Upper lobe of left lung (tissue), 6 donors: ENCODE results near the gene SPAG7. TPM values are rescaled to one million over a fixed set of nuclear protein-coding genes. Genes with fewer than 3 reads are reported as not detected.

Experiments used
- ATAC-seq, 2 donors: fragments of 200-7000 bp; cut with Tn5 transposase; one replicate each; pipeline ENCODE4 v1.9.1; 2022; ENCODE audit warnings: mild to moderate bottlenecking in 2 of 2, moderate library complexity in 2 of 2; ENCODE audit not compliant: low FRiP score in 2 of 2
- DNase-seq, 2 donors: peaks; one replicate each; pipeline ENCODE4 v3.0.0-alpha.2; 2019 to 2020
- H3K27ac ChIP-seq, 4 donors: fragments of 200-600 bp; sonication (generic); one replicate each; pipeline ENCODE4 v1.5.1; 2016 to 2019
- H3K27me3 ChIP-seq, 4 donors: fragments of 200-600 bp; sonication (generic); one replicate each; pipeline ENCODE4 v1.5.1; 2017 to 2019
- H3K36me3 ChIP-seq, 4 donors: fragments of 200-600 bp; sonication (generic); one replicate each; pipeline ENCODE4 v1.5.1; 2016 to 2019
- H3K4me1 ChIP-seq, 4 donors: fragments of 200-600 bp; sonication (generic); one replicate each; pipeline ENCODE4 v1.5.1; 2018 to 2019
- H3K4me3 ChIP-seq, 4 donors: fragments of 200-600 bp; sonication (generic); one replicate each; pipeline ENCODE4 v1.5.1; 2017 to 2019; ENCODE audit warnings: mild to moderate bottlenecking in 2 of 4, moderate library complexity in 1 of 4
- H3K9me3 ChIP-seq, 4 donors: fragments of 200-600 bp; sonication (generic); one replicate each; pipeline ENCODE4 v1.5.1; 2018 to 2019
- CTCF ChIP-seq, 6 experiments: fragments of 450-650 bp in 4 of 6; fragments of 200-600 bp in 2 of 6; sonication (generic) in 2 of 6; IDR thresholded peaks; one replicate each; pipeline ENCODE4 v1.5.1; 2016 to 2019; ENCODE audit warnings: antibody characterized with exemption in 6 of 6
- EP300 ChIP-seq, 4 donors: sonication (generic); formaldehyde crosslinking; IDR thresholded peaks; one replicate each; pipeline ENCODE4 v1.5.1; 2017; ENCODE audit warnings: antibody characterized with exemption in 4 of 4, control low read depth in 2 of 4
- POLR2A ChIP-seq, 4 donors: fragments of 450-650 bp; IDR thresholded peaks; one replicate each; pipeline ENCODE4 v1.5.1; 2016 to 2017; ENCODE audit warnings: antibody characterized with exemption in 4 of 4, mild to moderate bottlenecking in 2 of 4
- POLR2AphosphoS5 ChIP-seq, 2 donors: sonication (generic); formaldehyde crosslinking; IDR thresholded peaks; one replicate each; pipeline ENCODE4 v1.5.1; 2017; ENCODE audit warnings: antibody characterized with exemption in 2 of 2
- WGBS, 2 donors: methylation state at CpG; one replicate each; pipeline ENCODE4 v1.1.5; 2017 to 2018; 5-methylcytosine and 5-hydroxymethylcytosine counted together
- total RNA-seq, 6 donors: library from RNA; depleted of rRNA in 4 of 6; stranded (reverse); fragments of >200 nt in 4 of 6; gene quantifications; one replicate each; pipeline versions ENCODE4 v1.1.0 to v1.2.1, GENCODE V29; 2016 to 2021
- donor health status: DM: no; HTN: no; CAD: no; lungs with moderate emphysema.
- donor health status: DM: no; HTN: yes; CAD: no; lungs with severe emphysema.

SPAG7 gene
- total RNA-seq, 6 donors from 2014 or later: 48.2 to 66.4 (median 63.8) TPM

DNA sequence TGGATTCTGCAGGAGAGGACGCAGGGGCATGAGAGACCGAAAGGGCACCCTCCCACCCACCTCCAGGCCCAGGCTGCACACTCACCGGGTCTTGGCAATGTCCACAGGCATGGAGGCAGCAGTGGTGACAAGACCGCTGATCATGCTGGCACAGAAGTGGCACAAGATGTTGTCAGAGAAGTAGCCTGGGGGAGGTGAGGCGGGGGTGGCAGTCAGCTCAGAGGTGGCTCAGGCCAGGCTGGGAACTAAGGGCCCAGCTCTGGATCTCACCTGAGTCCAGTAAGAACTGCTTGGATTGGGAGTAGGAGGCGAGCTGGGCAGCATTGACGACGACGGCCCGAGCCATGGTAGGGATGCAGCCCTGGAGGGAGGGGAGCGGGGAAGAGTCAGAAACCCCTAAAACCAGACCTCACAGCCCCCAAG is 29.5 kb downstream of the SPAG7 start:
- Histone ChIP-seq H3K36me3 (peaks cover 13 to 39% (median 29%) of the 10 kb centered on the region in 4 donors), H3K4me1 (peaks cover 34 to 57% (median 43%) of the 10 kb centered on the region in 4 donors), H3K27ac (peak overlapping the region in 1 of 4 donors; percentile 99), H3K27me3 (no peaks in the 10 kb centered on the region), H3K9me3 (no peaks in the 10 kb centered on the region), H3K4me3 (no peak overlapping the region)
- WGBS, 2 donors: 95 to 97% methylated on average over 11 of the region's 11 CpGs
- DNase-seq (no peak), ATAC-seq (no peak)
- TF ChIP-seq CTCF (IDR thresholded peaks at IDR 0.05) (no peak), POLR2A (IDR thresholded peaks at IDR 0.05) (no peak), EP300 (IDR thresholded peaks at IDR 0.05) (no peak), POLR2AphosphoS5 (IDR thresholded peaks at IDR 0.05) (no peak)

- H3K4me3 ChIP-seq: no peak overlapping the region
- H3K27me3 ChIP-seq: no peaks in the 10 kb centered on the region
- no peak overlapping the region for H3K27ac ChIP-seq
- DNase-seq: no peak
- no peak for ATAC-seq
- no peaks in the 10 kb centered on the region for H3K9me3 ChIP-seq
- H3K36me3 ChIP-seq: peaks cover 11 to 34% (median 24%) of the 10 kb centered on the region in 4 donors
- no peak for TF ChIP-seq CTCF (IDR thresholded peaks at IDR 0.05)
- no peak for TF ChIP-seq POLR2AphosphoS5 (IDR thresholded peaks at IDR 0.05)
- TF ChIP-seq POLR2A (IDR thresholded peaks at IDR 0.05): no peak
- no peak for TF ChIP-seq EP300 (IDR thresholded peaks at IDR 0.05)
- peaks cover 34 to 52% (median 39%) of the 10 kb centered on the region in 4 donors for H3K4me1 ChIP-seq
- whole genome bisulfite sequencing, 2 donors: 95 to 97% methylated on average over 16 of the region's 16 CpGs
These were observed 30.1 kb downstream of the SPAG7 start for GRCh38 chr17:4937553-4937952.

DNA sequence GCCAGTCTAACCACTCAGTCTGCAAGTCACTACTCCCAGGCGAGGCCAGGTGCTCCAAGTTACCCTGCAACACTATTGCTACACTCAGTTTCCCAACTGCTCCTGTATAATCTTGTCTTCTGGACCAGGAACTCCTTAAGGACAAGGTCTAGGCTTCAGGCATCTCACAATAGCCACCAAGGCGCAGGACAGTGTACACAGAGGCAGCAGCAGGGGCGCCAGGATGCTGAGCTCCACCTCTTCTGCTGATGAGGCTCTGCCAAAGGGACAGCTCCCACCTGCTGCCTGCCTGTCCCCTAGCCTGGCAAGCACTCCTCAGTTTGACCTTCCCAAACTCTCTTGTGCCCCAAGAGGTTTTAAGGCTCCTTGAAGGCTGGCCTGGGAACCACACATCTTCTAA is 31.2 kb downstream of the SPAG7 start:
- 100% methylated on average over 1 to 3 of the region's 3 CpGs for WGBS, 2 donors
- Histone ChIP-seq H3K9me3 (no peaks in the 10 kb centered on the region), H3K4me1 (peaks cover 28 to 41% (median 29%) of the 10 kb centered on the region in 4 donors), H3K4me3 (no peak overlapping the region), H3K27me3 (no peaks in the 10 kb centered on the region), H3K27ac (no peak overlapping the region), H3K36me3 (peaks cover 8 to 25% (median 16%) of the 10 kb centered on the region in 4 donors)
- DNase-seq (no peak), ATAC-seq (no peak)
- TF ChIP-seq POLR2A (IDR thresholded peaks at IDR 0.05): no peak
- TF ChIP-seq POLR2AphosphoS5 (IDR thresholded peaks at IDR 0.05): no peak
- no peak for TF ChIP-seq EP300 (IDR thresholded peaks at IDR 0.05)

GRCh38 chr17:4935650-4936049 is 32.0 kb downstream of the SPAG7 start:
- H3K27ac ChIP-seq: no peak overlapping the region

More at GRCh38 chr17:4935650-4936049, 32.0 kb downstream of the SPAG7 start:
- Histone ChIP-seq H3K4me3 (no peak overlapping the region), H3K36me3 (peaks cover 8 to 25% (median 16%) of the 10 kb centered on the region in 4 donors), H3K27me3 (no peaks in the 10 kb centered on the region), H3K9me3 (no peaks in the 10 kb centered on the region), H3K4me1 (peaks cover 20 to 33% (median 21%) of the 10 kb centered on the region in 4 donors)
- ATAC-seq: no peak
- DNase-seq: no peak
- no peak for TF ChIP-seq POLR2AphosphoS5 (IDR thresholded peaks at IDR 0.05)
- no peak for TF ChIP-seq CTCF (IDR thresholded peaks at IDR 0.05)
- TF ChIP-seq EP300 (IDR thresholded peaks at IDR 0.05): no peak
- TF ChIP-seq POLR2A (IDR thresholded peaks at IDR 0.05): no peak
